ENCODE results near the gene MAS1.

GRCh38 chr6:159898519-159898918, 7.7 kb downstream of the MAS1 start:
- no peak for TF ChIP-seq CTCF (IDR thresholded peaks at IDR 0.05)
- TF ChIP-seq POLR2A (IDR thresholded peaks at IDR 0.05; ENCODE audit: low read depth): no peak

All from esophagus muscularis mucosa (tissue), 3 donors.